Measurements from ENCODE around the gene POM121. TPM values are rescaled to one million over a fixed set of nuclear protein-coding genes. Genes with fewer than 3 reads are reported as not detected.

The POM121 gene
- total and polyA plus RNA-seq, 10 of the 15 experiments (the other 5 are each of a cell fraction or from before 2014, with no cell fraction given): 2.4 to 65.7 (median 14.1) TPM

GRCh38 chr7:72924733-72925545 lies at the start of gene POM121 (continued):
- TF ChIP-seq, protein P1, sequence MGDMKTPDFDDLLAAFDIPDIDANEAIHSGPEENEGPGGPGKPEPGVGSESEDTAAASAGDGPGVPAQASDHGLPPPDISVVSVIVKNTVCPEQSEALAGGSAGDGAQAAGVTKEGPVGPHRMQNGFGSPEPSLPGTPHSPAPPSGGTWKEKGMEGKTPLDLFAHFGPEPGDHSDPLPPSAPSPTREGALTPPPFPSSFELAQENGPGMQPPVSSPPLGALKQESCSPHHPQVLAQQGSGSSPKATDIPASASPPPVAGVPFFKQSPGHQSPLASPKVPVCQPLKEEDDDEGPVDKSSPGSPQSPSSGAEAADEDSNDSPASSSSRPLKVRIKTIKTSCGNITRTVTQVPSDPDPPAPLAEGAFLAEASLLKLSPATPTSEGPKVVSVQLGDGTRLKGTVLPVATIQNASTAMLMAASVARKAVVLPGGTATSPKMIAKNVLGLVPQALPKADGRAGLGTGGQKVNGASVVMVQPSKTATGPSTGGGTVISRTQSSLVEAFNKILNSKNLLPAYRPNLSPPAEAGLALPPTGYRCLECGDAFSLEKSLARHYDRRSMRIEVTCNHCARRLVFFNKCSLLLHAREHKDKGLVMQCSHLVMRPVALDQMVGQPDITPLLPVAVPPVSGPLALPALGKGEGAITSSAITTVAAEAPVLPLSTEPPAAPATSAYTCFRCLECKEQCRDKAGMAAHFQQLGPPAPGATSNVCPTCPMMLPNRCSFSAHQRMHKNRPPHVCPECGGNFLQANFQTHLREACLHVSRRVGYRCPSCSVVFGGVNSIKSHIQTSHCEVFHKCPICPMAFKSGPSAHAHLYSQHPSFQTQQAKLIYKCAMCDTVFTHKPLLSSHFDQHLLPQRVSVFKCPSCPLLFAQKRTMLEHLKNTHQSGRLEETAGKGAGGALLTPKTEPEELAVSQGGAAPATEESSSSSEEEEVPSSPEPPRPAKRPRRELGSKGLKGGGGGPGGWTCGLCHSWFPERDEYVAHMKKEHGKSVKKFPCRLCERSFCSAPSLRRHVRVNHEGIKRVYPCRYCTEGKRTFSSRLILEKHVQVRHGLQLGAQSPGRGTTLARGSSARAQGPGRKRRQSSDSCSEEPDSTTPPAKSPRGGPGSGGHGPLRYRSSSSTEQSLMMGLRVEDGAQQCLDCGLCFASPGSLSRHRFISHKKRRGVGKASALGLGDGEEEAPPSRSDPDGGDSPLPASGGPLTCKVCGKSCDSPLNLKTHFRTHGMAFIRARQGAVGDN (IDR thresholded peaks at IDR 0.05): peak; percentile 57; the same call in 1 of the 2 replicates
- TF ChIP-seq ESRRA (IDR thresholded peaks at IDR 0.05; ENCODE audit: low read length) (no peak), HDAC6 (IDR thresholded peaks at IDR 0.05; ENCODE audit: unreplicated experiment) (peak; percentile 39), TCF7 (IDR thresholded peaks at IDR 0.05; ENCODE audit: borderline replicate concordance) (no peak), E2F8 (IDR thresholded peaks at IDR 0.05; ENCODE audit: low read depth, partially characterized antibody) (no peak), POLR2AphosphoS5 (IDR thresholded peaks at IDR 0.05; ENCODE audit: low read length) (peak; percentile 89), EED (IDR thresholded peaks at IDR 0.05; ENCODE audit: low read depth) (peak; percentile 42; the same call in 1 of the 2 replicates), ATF3 (IDR thresholded peaks at IDR 0.05; ENCODE audit: borderline replicate concordance, extremely low read depth, low read depth, low read length) (peak; percentile 84), HCFC1 (IDR thresholded peaks at IDR 0.05; ENCODE audit: low read length) (peak; percentile 81), ZNF207 (IDR thresholded peaks at IDR 0.05; ENCODE audit: borderline replicate concordance) (peak; percentile 91; the same call in 1 of the 2 replicates), RELA (IDR thresholded peaks at IDR 0.05; ENCODE audit: borderline replicate concordance, partially characterized antibody) (peak; percentile 65), STAT1 (conservative IDR thresholded peaks at IDR 0.05) (peak; percentile 43; the same call in 1 of the 2 replicates), ASH2L (IDR thresholded peaks at IDR 0.05; ENCODE audit: borderline replicate concordance, low read depth) (no peak), CEBPB (IDR thresholded peaks at IDR 0.05; ENCODE audit: borderline replicate concordance in 1 of 2, low read depth in 2 of 2, low read length in 2 of 2) (no peak)
- TF ChIP-seq, protein P2, sequence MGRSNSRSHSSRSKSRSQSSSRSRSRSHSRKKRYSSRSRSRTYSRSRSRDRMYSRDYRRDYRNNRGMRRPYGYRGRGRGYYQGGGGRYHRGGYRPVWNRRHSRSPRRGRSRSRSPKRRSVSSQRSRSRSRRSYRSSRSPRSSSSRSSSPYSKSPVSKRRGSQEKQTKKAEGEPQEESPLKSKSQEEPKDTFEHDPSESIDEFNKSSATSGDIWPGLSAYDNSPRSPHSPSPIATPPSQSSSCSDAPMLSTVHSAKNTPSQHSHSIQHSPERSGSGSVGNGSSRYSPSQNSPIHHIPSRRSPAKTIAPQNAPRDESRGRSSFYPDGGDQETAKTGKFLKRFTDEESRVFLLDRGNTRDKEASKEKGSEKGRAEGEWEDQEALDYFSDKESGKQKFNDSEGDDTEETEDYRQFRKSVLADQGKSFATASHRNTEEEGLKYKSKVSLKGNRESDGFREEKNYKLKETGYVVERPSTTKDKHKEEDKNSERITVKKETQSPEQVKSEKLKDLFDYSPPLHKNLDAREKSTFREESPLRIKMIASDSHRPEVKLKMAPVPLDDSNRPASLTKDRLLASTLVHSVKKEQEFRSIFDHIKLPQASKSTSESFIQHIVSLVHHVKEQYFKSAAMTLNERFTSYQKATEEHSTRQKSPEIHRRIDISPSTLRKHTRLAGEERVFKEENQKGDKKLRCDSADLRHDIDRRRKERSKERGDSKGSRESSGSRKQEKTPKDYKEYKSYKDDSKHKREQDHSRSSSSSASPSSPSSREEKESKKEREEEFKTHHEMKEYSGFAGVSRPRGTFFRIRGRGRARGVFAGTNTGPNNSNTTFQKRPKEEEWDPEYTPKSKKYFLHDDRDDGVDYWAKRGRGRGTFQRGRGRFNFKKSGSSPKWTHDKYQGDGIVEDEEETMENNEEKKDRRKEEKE (IDR thresholded peaks at IDR 0.05): no peak
- TF ChIP-seq, protein P3, sequence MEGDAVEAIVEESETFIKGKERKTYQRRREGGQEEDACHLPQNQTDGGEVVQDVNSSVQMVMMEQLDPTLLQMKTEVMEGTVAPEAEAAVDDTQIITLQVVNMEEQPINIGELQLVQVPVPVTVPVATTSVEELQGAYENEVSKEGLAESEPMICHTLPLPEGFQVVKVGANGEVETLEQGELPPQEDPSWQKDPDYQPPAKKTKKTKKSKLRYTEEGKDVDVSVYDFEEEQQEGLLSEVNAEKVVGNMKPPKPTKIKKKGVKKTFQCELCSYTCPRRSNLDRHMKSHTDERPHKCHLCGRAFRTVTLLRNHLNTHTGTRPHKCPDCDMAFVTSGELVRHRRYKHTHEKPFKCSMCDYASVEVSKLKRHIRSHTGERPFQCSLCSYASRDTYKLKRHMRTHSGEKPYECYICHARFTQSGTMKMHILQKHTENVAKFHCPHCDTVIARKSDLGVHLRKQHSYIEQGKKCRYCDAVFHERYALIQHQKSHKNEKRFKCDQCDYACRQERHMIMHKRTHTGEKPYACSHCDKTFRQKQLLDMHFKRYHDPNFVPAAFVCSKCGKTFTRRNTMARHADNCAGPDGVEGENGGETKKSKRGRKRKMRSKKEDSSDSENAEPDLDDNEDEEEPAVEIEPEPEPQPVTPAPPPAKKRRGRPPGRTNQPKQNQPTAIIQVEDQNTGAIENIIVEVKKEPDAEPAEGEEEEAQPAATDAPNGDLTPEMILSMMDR (IDR thresholded peaks at IDR 0.05 in 2 of 3, conservative IDR thresholded peaks at IDR 0.05 in 1 of 3; ENCODE audit: control insufficient read depth in 2 of 3, extremely low read depth in 1 of 3, insufficient read depth in 1 of 3, low read depth in 3 of 3, low read length in 3 of 3): no peak

Data from GM12878 (cell line).